ENCODE data around the gene PIK3R1.
"Not testable (repeated sequence)": the region's sequence is repeated elsewhere in the genome, so short reads cannot be mapped to it uniquely, and the experiment has no call there.

The PIK3R1 gene

GRCh38 chr5:68226546-68227073 lies 11.1 kb downstream of the PIK3R1 start:
- DNase-seq (ENCODE audit: low read depth): no peak

DNA sequence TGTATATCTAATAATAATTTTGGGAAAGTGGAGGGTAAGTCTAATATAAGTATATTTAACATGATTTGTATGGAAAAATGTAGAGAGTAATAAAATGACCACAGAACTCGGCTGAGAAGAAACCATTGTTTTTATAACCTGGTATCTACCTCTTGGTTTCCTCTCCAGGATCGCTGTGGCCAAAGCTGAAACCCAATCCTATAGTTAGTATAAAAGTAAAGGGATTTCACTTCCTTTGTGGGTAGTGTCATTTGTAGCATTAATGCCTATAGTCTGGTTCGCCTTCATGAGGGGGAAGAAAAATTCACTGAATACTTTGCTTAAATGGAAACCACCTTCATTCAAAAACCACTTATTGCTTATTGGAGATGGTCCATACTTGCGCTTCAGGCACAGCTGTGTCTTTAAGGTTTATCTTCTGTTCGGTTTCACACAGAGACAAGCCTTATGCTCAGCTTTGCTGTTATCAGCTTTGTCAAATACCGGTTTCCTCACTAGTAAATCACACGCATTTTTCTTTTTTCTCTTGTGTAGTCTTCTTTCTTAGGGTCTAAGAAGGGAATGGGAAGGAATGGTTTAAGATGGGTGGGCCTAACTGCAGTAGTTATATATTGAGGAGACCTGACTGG lies 12.1 kb downstream of the PIK3R1 start:
- DNase-seq (ENCODE audit: low read depth): no peak

DNA sequence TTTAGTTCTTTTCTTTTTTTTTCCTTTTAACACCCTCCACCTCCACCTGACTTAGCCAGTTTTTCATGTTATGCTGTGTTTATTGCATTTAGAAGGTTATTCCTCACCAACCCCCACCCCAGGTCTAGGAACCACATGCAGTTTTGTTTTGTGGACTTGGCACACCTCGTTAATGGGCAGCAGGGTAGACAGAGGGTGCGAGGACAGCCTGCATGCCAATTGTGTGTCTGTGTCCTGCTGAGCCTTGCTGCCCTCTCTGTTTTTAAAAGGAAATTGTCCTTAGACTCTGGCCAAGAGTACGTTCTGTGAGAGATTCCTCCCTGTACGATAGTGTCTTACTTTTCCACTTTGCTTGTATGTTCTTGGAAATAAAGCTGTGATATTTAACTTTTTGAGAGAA lies 13.9 kb downstream of the PIK3R1 start:
- no peak for DNase-seq (ENCODE audit: low read depth)

DNA sequence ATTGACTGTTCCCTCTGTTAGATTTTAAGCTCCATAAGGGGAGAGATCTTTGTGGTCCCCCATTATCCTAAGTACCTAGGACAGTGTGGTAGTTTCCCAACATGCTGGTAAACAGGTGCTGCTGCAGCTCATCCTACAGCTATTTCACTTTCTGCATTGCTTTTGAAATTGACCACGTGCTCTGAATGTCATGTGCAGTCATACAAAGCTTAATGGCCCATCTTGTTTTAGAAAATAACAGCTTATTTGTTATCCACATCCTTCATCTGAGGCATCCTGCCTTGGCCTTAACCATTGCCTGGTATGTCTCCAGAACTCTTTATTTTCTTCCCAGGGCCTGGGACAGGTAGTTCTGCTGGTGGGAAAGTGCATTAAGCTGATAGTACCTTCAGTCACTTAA lies 14.7 kb downstream of the PIK3R1 start:
- no peak for DNase-seq (ENCODE audit: low read depth)

- DNase-seq (ENCODE audit: low read depth): no peak
Measured at GRCh38 chr5:68231414-68232076, 16.0 kb downstream of the PIK3R1 start.

- DNase-seq (ENCODE audit: low read depth): no peak
Measured at GRCh38 chr5:68232277-68232676, 16.7 kb downstream of the PIK3R1 start.

DNA sequence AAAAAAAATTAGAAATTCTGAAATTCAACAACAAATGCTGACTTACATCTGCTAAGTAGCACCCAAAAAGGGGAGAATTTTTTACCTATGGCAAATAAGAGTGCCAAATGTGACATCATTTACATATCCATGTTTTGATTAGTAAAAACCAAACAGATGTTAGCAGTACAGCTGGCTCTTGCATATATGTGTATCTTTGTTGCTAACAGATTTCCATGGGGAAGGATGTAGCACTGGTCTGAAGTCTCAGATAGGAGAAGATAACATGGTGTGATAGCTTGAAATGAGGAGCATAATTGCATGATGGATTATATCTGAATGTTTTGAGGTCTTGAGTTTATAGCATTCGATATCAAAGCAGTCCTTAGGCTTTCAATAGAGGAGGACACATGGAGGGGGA lies 17.5 kb downstream of the PIK3R1 start:
- no peak for DNase-seq (ENCODE audit: low read depth)

DNA sequence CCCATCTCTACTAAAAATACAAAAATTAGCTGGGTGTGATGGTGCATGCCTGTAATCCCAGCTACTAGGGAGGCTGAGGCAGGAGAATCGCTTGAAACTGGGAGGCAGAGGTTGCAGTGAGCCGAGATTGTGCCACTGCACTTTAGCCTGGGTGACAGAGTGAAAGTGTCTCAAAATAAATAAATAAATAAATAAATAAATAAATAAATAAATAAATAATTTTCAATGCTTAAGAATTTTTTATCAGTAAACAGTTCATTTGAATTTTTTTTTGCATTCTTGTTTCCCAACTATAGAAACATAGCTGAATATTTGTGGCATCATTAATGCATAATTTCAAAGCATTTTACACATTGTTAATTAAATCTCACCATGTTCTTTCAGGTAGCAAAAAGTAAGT lies 19.7 kb downstream of the PIK3R1 start:
- not testable (repeated sequence) for DNase-seq (ENCODE audit: low read depth)

GRCh38 chr5:68237715-68238114 lies 22.2 kb downstream of the PIK3R1 start:
- DNase-seq (ENCODE audit: low read depth): no peak

GRCh38 chr5:68239487-68239886 lies 23.9 kb downstream of the PIK3R1 start:
- DNase-seq (ENCODE audit: low read depth): peak; percentile 73

GRCh38 chr5:68240202-68240601 lies 24.6 kb downstream of the PIK3R1 start:
- DNase-seq (ENCODE audit: low read depth): no peak

DNA sequence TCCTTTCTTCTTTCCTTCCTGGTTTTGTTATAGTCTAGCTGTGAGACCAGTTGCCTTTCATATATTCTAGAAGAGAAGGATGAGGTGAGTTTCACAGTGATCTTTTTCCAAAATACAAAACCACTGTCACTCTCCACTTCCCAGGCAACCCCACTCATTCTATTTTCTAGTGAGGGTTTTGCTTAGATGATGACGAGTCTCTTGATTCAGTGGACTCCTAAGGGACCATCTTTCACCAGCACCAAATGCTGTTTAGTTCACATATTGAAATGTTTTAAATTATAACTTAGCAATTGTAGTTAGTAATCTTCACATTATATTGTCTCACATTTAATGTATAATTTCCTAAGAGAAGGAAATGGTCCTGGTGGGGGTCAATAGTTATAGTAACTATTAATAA lies 25.2 kb downstream of the PIK3R1 start:
- no peak for DNase-seq (ENCODE audit: low read depth)

- DNase-seq (ENCODE audit: low read depth): no peak
Measured at GRCh38 chr5:68242743-68243142, 27.2 kb downstream of the PIK3R1 start.

GRCh38 chr5:68243251-68243650 lies 27.7 kb downstream of the PIK3R1 start:
- no peak for DNase-seq (ENCODE audit: low read depth)

- no peak for DNase-seq (ENCODE audit: low read depth)
Measured at GRCh38 chr5:68243681-68244080, 28.1 kb downstream of the PIK3R1 start.

GRCh38 chr5:68245319-68245718 lies 29.8 kb downstream of the PIK3R1 start:
- DNase-seq (ENCODE audit: low read depth): no peak

DNA sequence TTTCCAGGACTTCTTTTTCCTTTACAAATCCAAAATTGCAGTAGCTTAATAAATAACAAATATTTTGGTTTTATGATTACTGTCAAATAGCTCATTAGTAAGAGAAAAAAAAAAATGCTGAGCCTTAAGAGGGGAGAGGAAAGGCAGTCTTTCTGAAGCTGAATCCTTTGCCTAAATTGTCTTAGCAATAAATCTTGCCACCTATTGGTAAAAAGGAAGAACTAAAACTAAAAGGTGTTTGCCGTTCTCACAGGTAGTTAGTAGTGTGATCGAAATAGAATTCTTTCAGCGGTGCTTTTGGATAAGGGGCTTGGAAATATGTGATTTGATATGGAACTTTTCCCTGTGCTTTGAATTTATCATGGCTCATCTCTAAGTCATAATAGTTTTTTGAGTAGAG lies 31.2 kb downstream of the PIK3R1 start:
- DNase-seq (ENCODE audit: low read depth): no peak

DNA sequence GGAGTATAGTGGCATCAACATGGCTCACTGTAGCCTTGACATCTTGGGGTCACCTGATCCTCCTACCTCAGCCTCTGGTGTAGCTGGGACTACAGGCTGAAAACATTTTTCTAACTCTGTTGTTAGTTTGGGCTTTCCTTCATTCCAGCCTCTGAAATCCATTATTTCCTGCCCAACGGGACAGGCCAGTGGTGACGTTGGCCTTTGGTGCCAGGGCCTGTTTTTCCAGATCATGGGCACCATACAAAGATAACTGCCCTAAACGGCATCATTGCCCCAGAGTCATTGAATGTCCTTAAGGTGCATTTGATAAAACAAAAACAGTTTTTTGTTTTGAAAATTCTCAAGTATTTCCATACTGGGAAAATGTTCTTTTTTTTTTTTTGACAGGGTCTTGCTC lies 32.1 kb downstream of the PIK3R1 start:
- no peak for DNase-seq (ENCODE audit: low read depth)

DNA sequence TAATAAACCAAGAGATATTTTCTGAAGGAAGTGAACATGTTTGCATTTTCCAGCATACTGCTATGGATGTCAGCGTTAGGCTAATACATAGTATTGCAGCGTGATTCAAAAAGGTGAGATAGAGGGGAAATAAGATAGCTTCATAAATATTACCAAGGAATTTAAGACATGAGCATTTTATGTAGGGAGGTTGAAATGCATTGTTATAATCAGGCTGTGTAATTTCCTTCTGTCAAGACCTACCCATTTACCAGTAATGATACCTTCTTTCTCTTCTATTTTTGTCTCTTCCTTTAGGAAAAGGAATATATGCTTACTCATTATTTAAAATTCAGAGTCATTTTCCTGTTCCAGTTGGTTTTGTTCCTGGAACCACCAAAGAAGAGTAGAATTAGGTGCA lies 33.3 kb downstream of the PIK3R1 start:
- no peak for DNase-seq (ENCODE audit: low read depth)

DNA sequence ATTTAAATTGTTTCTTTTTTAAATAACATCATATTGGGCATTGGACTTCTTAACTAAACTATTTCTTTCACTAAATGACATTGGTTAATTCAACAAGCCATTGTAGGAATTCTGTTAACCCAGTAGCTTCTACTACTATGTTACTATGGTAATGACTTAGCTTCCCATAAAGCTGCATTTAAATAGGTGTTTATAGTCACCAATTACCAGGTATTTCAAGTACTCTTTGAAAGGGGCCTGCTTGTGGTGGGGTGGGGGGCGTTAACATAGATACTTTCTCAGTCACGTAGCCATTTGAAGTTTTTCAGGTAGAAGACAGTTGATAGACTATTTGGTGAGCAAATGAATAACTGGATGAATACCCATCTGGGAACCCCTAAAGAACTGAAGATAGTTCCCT lies 34.0 kb downstream of the PIK3R1 start:
- DNase-seq (ENCODE audit: low read depth): no peak

GRCh38 chr5:68250661-68251298 lies 35.2 kb downstream of the PIK3R1 start:
- DNase-seq (ENCODE audit: low read depth): no peak

GRCh38 chr5:68251386-68251785 lies 35.8 kb downstream of the PIK3R1 start:
- DNase-seq (ENCODE audit: low read depth): peak; percentile 58

DNA sequence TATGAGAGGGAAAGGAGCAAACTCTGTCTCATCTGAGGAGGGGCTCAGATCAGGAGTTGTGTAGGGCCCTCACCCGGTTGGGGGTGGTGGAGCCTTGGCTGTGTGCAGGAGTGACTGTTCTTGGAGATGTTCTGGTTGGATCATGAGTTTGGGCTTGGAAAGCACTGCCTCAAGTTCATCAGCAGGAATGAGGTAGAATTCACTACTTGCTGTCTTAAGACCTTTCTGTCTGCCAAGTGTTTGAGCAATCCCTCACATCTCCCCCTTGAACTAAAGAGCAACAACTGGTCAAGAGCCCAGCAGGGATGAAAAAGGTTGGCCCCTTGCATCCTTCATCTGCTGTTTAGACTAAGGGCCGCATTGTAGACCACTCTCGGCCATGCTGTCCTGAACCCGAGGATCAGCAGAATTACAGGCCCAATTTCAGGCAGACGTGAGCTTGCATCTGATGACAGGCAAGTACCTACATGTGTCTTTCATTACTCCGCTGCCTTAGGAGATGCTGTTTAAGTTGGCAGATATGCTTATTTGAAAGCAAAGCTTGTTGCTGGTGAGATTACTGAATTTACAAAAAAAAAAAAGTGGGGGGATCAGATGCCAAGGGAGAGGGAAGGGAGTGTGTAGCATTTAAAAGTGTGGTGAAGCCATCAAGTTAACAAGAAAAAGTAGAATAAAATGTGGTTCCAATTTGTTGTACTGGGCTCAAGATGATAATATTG lies 36.4 kb downstream of the PIK3R1 start:
- DNase-seq (ENCODE audit: low read depth): no peak

Data from stimulated activated CD8-positive, alpha-beta memory T cell treated with anti-CD3 and anti-CD28 coated beads, Interleukin-4, amount 100 ng/mL, for 24 hours (primary cell).